ENCODE results near the gene ANKIB1. TPM values are rescaled to one million over a fixed set of nuclear protein-coding genes. Genes with fewer than 3 reads are reported as not detected.

ANKIB1 gene
- total RNA-seq, 1 experiment from 2014 or later, result 83.8 TPM

DNA sequence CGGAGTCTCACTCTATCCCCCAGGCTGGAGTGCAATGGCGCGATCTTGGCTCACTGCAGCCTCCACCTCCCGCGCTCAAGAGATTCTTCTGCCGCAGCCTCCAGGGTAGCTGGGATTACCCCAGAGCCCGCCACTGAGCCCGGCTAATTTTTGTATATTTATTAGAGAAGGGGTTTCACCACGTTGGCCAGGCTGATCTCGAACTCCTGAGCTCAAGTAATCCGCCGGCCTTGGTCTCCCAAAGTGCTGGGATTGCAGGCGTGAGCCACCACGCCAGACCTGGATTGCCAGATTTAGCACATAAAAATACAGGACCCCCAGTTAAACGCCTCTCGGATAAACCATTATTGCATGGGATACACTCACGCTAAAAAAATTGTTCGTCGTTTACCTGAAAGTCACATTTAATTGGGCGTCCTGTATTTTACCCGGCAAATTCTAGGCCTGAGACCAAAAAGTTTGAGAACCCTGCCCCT is 201.1 kb downstream of the ANKIB1 start:
- Histone ChIP-seq H3K4me3 (ENCODE audit: low read depth in 2 of 2, low read length in 2 of 2) (peak overlapping the region; percentile 72 to 99), H3K27me3 (ENCODE audit: control insufficient read depth, insufficient read depth, low read length) (no peaks in the 10 kb centered on the region), H3K9me3 (ENCODE audit: control insufficient read depth, insufficient read depth, low read depth, low read length) (no peaks in the 10 kb centered on the region), H3K27ac (ENCODE audit: low read length) (peak overlapping the region; percentile 59), H3K4me1 (ENCODE audit: control insufficient read depth, insufficient read depth, low read length) (peaks cover 7% of the 10 kb centered on the region), H3K36me3 (ENCODE audit: control insufficient read depth, insufficient read depth, low read length) (peaks cover 18% of the 10 kb centered on the region)
- in situ Hi-C loops (cut with HindIII; ENCODE audit: low pct_unique_long_range_greater_than_20kb, low sequenced_read_pairs) (no loop called here), intact Hi-C loops (cut with micrococcal nuclease; ENCODE audit: unreplicated experiment) (loop anchor here (1.0 to 10.0 kb wide), 3 partner anchors 23 to 312 kb away; partner anchors contain the start of genes CYP51A1 and LRRD1)
- ATAC-seq (peak; percentile 3), DNase-seq (ENCODE audit: low read depth, low spot score) (peak; percentile 84)
- ChIA-PET CTCF (interaction anchor here (0.5 to 3.0 kb wide), 11 partner anchors 11 to 397 kb away, joined by 3 to 29 read pairs (median 3); partner anchors contain the start of genes ANKIB1, KRIT1, PEX1 and RBM48), POLR2A (interaction anchor here (0.6 to 1.0 kb wide), 3 partner anchors 82 to 1460 kb away, joined by 3 to 7 read pairs (median 3); partner anchors contain the start of genes PEX1 and RBM48)
- no TSS peak for BruUV-seq (replicated peaks)
- TF ChIP-seq SIN3A (IDR thresholded peaks at IDR 0.05; ENCODE audit: borderline replicate concordance, insufficient read depth, low read depth, low read length) (no peak), POLR2AphosphoS5 (IDR thresholded peaks at IDR 0.05; ENCODE audit: low read depth, low read length) (no peak), TCF7L2 (IDR thresholded peaks at IDR 0.05; ENCODE audit: low read depth, low read length) (no peak)
- TF ChIP-seq, protein P1, sequence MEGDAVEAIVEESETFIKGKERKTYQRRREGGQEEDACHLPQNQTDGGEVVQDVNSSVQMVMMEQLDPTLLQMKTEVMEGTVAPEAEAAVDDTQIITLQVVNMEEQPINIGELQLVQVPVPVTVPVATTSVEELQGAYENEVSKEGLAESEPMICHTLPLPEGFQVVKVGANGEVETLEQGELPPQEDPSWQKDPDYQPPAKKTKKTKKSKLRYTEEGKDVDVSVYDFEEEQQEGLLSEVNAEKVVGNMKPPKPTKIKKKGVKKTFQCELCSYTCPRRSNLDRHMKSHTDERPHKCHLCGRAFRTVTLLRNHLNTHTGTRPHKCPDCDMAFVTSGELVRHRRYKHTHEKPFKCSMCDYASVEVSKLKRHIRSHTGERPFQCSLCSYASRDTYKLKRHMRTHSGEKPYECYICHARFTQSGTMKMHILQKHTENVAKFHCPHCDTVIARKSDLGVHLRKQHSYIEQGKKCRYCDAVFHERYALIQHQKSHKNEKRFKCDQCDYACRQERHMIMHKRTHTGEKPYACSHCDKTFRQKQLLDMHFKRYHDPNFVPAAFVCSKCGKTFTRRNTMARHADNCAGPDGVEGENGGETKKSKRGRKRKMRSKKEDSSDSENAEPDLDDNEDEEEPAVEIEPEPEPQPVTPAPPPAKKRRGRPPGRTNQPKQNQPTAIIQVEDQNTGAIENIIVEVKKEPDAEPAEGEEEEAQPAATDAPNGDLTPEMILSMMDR (IDR thresholded peaks at IDR 0.05), result no peak; the same call in 1 of the 2 replicates
- TF ChIP-seq, protein P2, sequence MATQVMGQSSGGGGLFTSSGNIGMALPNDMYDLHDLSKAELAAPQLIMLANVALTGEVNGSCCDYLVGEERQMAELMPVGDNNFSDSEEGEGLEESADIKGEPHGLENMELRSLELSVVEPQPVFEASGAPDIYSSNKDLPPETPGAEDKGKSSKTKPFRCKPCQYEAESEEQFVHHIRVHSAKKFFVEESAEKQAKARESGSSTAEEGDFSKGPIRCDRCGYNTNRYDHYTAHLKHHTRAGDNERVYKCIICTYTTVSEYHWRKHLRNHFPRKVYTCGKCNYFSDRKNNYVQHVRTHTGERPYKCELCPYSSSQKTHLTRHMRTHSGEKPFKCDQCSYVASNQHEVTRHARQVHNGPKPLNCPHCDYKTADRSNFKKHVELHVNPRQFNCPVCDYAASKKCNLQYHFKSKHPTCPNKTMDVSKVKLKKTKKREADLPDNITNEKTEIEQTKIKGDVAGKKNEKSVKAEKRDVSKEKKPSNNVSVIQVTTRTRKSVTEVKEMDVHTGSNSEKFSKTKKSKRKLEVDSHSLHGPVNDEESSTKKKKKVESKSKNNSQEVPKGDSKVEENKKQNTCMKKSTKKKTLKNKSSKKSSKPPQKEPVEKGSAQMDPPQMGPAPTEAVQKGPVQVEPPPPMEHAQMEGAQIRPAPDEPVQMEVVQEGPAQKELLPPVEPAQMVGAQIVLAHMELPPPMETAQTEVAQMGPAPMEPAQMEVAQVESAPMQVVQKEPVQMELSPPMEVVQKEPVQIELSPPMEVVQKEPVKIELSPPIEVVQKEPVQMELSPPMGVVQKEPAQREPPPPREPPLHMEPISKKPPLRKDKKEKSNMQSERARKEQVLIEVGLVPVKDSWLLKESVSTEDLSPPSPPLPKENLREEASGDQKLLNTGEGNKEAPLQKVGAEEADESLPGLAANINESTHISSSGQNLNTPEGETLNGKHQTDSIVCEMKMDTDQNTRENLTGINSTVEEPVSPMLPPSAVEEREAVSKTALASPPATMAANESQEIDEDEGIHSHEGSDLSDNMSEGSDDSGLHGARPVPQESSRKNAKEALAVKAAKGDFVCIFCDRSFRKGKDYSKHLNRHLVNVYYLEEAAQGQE (IDR thresholded peaks at IDR 0.05; ENCODE audit: insufficient read depth in 1 of 2, low read depth in 2 of 2, low read length in 1 of 2), result no peak

DNA sequence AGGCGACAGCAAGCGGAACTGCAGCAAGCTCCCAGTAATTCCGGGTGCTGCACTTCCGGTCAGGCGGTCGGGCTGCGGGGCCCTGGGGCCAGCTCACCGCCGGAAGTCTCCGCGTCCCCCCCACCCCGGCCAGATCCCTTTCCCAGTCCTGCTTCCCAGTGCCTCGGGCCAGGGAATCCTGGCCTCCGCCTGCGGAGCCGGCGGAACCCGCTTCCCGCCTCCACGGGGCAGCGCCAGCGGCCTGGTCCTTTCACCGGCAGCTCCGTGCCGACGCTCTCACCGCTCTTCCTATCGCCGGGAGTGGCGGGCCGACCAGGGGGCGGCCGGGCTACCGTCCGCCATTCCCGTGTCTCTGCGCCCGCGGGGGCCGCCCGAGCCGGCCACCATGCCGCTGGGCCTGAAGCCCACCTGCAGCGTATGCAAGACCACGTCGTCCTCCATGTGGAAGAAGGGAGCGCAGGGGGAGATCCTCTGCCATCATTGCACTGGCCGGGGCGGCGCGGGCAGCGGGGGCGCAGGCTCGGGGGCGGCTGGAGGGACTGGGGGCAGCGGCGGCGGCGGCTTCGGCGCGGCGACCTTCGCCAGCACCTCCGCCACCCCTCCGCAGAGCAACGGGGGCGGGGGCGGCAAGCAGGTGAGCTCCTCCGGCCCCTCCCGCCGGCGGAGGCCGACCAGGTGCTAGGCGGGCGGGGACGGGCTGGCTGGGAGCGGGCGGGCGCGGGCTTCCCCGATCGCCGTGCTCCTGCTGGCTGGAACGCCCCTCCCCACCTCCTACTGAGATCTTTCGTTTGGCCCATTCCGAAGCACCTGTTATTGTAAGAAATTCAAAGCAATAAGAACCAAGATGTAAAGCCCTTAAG is 201.8 kb downstream of the ANKIB1 start, which contains the start of gene GATAD1:
TSS of gene GATAD1 (plus strand) at position 138 of the 860 bp plus-strand sequence. CDS start at position 386, 248 bp downstream.
- H3K27ac ChIP-seq (ENCODE audit: low read length), result peak within 1 kb of the TSS; percentile 89
- no peak for DNase-seq (ENCODE audit: low read depth, low spot score)
- intact Hi-C loops (cut with micrococcal nuclease; ENCODE audit: unreplicated experiment), result loop anchor here (1.0 to 10.0 kb wide), 3 partner anchors 23 to 313 kb away; partner anchors contain the start of genes CYP51A1 and LRRD1
- H3K4me3 ChIP-seq (ENCODE audit: low read depth in 2 of 2, low read length in 2 of 2), result peak within 1 kb of the TSS; percentile 72 to 99
- peaks cover 25% of the 10 kb centered on the region for H3K36me3 ChIP-seq (ENCODE audit: control insufficient read depth, insufficient read depth, low read length)
- ATAC-seq, result peak; percentile 99
- H3K27me3 ChIP-seq (ENCODE audit: control insufficient read depth, insufficient read depth, low read length), result no peaks in the 10 kb centered on the region
- TF ChIP-seq, protein P1 (IDR thresholded peaks at IDR 0.05), result peak; percentile 93
- TF ChIP-seq, protein P2 (IDR thresholded peaks at IDR 0.05; ENCODE audit: insufficient read depth in 1 of 2, low read depth in 2 of 2, low read length in 1 of 2), result no peak
- TF ChIP-seq SIN3A (IDR thresholded peaks at IDR 0.05; ENCODE audit: borderline replicate concordance, insufficient read depth, low read depth, low read length) (0 out of 2 replicates have a peak, but pooled peaks have one; percentile 46), POLR2AphosphoS5 (IDR thresholded peaks at IDR 0.05; ENCODE audit: low read depth, low read length) (peak; percentile 89; the same call in 1 of the 2 replicates), TCF7L2 (IDR thresholded peaks at IDR 0.05; ENCODE audit: low read depth, low read length) (no peak)
- BruUV-seq (replicated peaks), result no TSS peak
- in situ Hi-C loops (cut with HindIII; ENCODE audit: low pct_unique_long_range_greater_than_20kb, low sequenced_read_pairs), result no loop called here
- CTCF ChIA-PET, result interaction anchor here (0.5 to 3.0 kb wide), 12 partner anchors 10 to 397 kb away, joined by 3 to 29 read pairs (median 3); partner anchors contain the start of genes ANKIB1, KRIT1, PEX1 and RBM48
- H3K9me3 ChIP-seq (ENCODE audit: control insufficient read depth, insufficient read depth, low read depth, low read length), result no peaks in the 10 kb centered on the region
- H3K4me1 ChIP-seq (ENCODE audit: control insufficient read depth, insufficient read depth, low read length), result peaks cover 7% of the 10 kb centered on the region
- POLR2A ChIA-PET, result interaction anchor here (0.6 to 1.0 kb wide), 4 partner anchors 73 to 1460 kb away, joined by 3 to 7 read pairs (median 4); partner anchors contain the start of genes PEX1 and RBM48
